Immature natural killer cell (primary cell): ENCODE measurements around the gene SHC1. TPM values are rescaled to one million over a fixed set of nuclear protein-coding genes. Genes with fewer than 3 reads are reported as not detected.
A peak's percentile ranks its signal among the peaks of the same experiment; 100 is the strongest.
"Not testable (repeated sequence)": the region's sequence is repeated elsewhere in the genome, so short reads cannot be mapped to it uniquely, and the experiment has no call there.

Experiments used
- DNase-seq, 3 donors: peaks; one replicate each; pipeline ENCODE4 v3.0.0; 2022; ENCODE audit warnings: mixed read lengths in 1 of 3
- H3K27ac Mint-ChIP-seq, 6 donors: one replicate each; pipeline ENCODE4 v1.8.0; 2020; ENCODE audit warnings: mixed read lengths in 6 of 6, mild to moderate bottlenecking in 5 of 6, inconsistent platforms in 4 of 6, moderate library complexity in 3 of 6
- H3K27me3 Mint-ChIP-seq, 3 donors: one replicate each; pipeline ENCODE4 v1.8.0; 2020 to 2021; ENCODE audit warnings: low read depth in 3 of 3, mild to moderate bottlenecking in 3 of 3, mixed read lengths in 3 of 3, moderate library complexity in 3 of 3, inconsistent platforms in 1 of 3
- H3K36me3 Mint-ChIP-seq, 3 donors: one replicate each; pipeline ENCODE4 v1.8.0; 2020; ENCODE audit warnings: mixed read lengths in 3 of 3, inconsistent platforms in 2 of 3, mild to moderate bottlenecking in 2 of 3
- H3K4me1 Mint-ChIP-seq, 2 donors: one replicate each; pipeline ENCODE4 v1.8.0; 2020; ENCODE audit warnings: inconsistent platforms in 2 of 2, mild to moderate bottlenecking in 2 of 2, mixed read lengths in 2 of 2, moderate library complexity in 1 of 2
- H3K4me3 Mint-ChIP-seq, 5 donors: one replicate each; pipeline ENCODE4 v1.8.0; 2020; ENCODE audit warnings: mild to moderate bottlenecking in 5 of 5, mixed read lengths in 5 of 5, inconsistent platforms in 3 of 5, moderate library complexity in 3 of 5
- H3K9me3 Mint-ChIP-seq, 6 donors: one replicate each; pipeline ENCODE4 v1.8.0; 2020; ENCODE audit warnings: mild to moderate bottlenecking in 6 of 6, mixed read lengths in 6 of 6, inconsistent platforms in 4 of 6, moderate library complexity in 3 of 6
- polyA plus RNA-seq, 3 donors: library from polyadenylated mRNA; unstranded; fragments of 300-500 nt; fragmentation: Illumina TruSeq; gene quantifications; one replicate each; pipeline ENCODE4 v1.2.3, GENCODE V29; 2021

The SHC1 gene
- polyA plus RNA-seq, 3 donors from 2014 or later = 32.3 to 49.4 (median 42.5) TPM

GRCh38 chr1:154998818-154999570 lies 28.4 kb upstream of the SHC1 start:
- Mint-ChIP-seq H3K27ac (peak overlapping the region; percentile 38 to 93 (median 52)), H3K9me3 (no peaks in the 10 kb centered on the region), H3K4me1 (peaks cover 25% of the 10 kb centered on the region in 2 donors), H3K27me3 (peaks cover 0 to 10% (median 3%) of the 10 kb centered on the region in 3 donors), H3K36me3 (no peaks in the 10 kb centered on the region), H3K4me3 (peak overlapping the region; percentile 74 to 86 (median 82))
- DNase-seq = peak; percentile 47 to 53 (median 48)

GRCh38 chr1:154998201-154998780 lies 27.7 kb upstream of the SHC1 start:
- Mint-ChIP-seq H3K9me3 (no peaks in the 10 kb centered on the region), H3K27ac (peak overlapping the region in 1 of 6 donors; percentile 40), H3K36me3 (no peaks in the 10 kb centered on the region), H3K27me3 (peaks cover 0 to 10% (median 4%) of the 10 kb centered on the region in 3 donors), H3K4me3 (peak overlapping the region in 2 of 5 donors; percentile 26 to 42), H3K4me1 (peaks cover 18 to 20% of the 10 kb centered on the region in 2 donors)
- no peak for DNase-seq

- Mint-ChIP-seq H3K27me3 (peaks cover 0 to 9% (median 6%) of the 10 kb centered on the region in 3 donors), H3K4me3 (no peak overlapping the region), H3K36me3 (no peaks in the 10 kb centered on the region), H3K27ac (no peak overlapping the region), H3K4me1 (peaks cover 17 to 18% of the 10 kb centered on the region in 2 donors), H3K9me3 (no peaks in the 10 kb centered on the region)
- DNase-seq = no peak
These were observed 26.6 kb upstream of the SHC1 start for GRCh38 chr1:154996966-154997701.

GRCh38 chr1:154995301-154995983 lies 24.9 kb upstream of the SHC1 start:
- not testable (repeated sequence) for H3K4me3 Mint-ChIP-seq, H3K27ac Mint-ChIP-seq, H3K9me3 Mint-ChIP-seq, H3K27me3 Mint-ChIP-seq, DNase-seq, H3K36me3 Mint-ChIP-seq
- H3K4me1 Mint-ChIP-seq = peaks cover 17 to 18% of the 10 kb centered on the region in 2 donors

GRCh38 chr1:154994591-154994990 lies 24.0 kb upstream of the SHC1 start:
- Mint-ChIP-seq H3K4me1 (peaks cover 11 to 12% of the 10 kb centered on the region in 2 donors), H3K9me3 (no peaks in the 10 kb centered on the region), H3K4me3 (no peak overlapping the region), H3K36me3 (peaks cover 0 to 3% (median 0%) of the 10 kb centered on the region in 3 donors), H3K27ac (no peak overlapping the region), H3K27me3 (peaks cover 0 to 4% (median 2%) of the 10 kb centered on the region in 3 donors)
- DNase-seq = no peak

GRCh38 chr1:154994269-154994587 lies 23.7 kb upstream of the SHC1 start:
- Mint-ChIP-seq H3K9me3 (no peaks in the 10 kb centered on the region), H3K4me1 (peaks cover 11 to 13% of the 10 kb centered on the region in 2 donors), H3K4me3 (no peak overlapping the region), H3K27ac (no peak overlapping the region), H3K36me3 (peaks cover 0 to 4% (median 0%) of the 10 kb centered on the region in 3 donors), H3K27me3 (peaks cover 0 to 4% (median 2%) of the 10 kb centered on the region in 3 donors)
- no peak for DNase-seq

- H3K4me3 Mint-ChIP-seq = no peak within 1 kb of the TSS
- H3K27me3 Mint-ChIP-seq = peaks cover 0 to 6% (median 2%) of the 10 kb centered on the region in 3 donors
- no peak within 1 kb of the TSS for H3K27ac Mint-ChIP-seq
These were observed 23.2 kb upstream of the SHC1 start, which contains the start of gene LENEP for GRCh38 chr1:154993572-154994268. TSS of gene LENEP (plus strand) at chr1:154993586. CDS start at chr1:154993608, 22 bp downstream.

GRCh38 chr1:154992721-154993571 lies 22.4 kb upstream of the SHC1 start:
- Mint-ChIP-seq H3K9me3 (no peaks in the 10 kb centered on the region), H3K36me3 (peaks cover 0 to 15% (median 3%) of the 10 kb centered on the region in 3 donors), H3K4me3 (no peak overlapping the region), H3K4me1 (peaks cover 6 to 19% of the 10 kb centered on the region in 2 donors), H3K27ac (no peak overlapping the region), H3K27me3 (peaks cover 0 to 6% (median 2%) of the 10 kb centered on the region in 3 donors)
- no peak for DNase-seq

More at GRCh38 chr1:154993572-154994268, 23.2 kb upstream of the SHC1 start, which contains the start of gene LENEP:
- Mint-ChIP-seq H3K9me3 (no peaks in the 10 kb centered on the region), H3K36me3 (peaks cover 0 to 9% (median 3%) of the 10 kb centered on the region in 3 donors), H3K4me1 (peaks cover 10 to 13% of the 10 kb centered on the region in 2 donors)
- no peak for DNase-seq

DNA sequence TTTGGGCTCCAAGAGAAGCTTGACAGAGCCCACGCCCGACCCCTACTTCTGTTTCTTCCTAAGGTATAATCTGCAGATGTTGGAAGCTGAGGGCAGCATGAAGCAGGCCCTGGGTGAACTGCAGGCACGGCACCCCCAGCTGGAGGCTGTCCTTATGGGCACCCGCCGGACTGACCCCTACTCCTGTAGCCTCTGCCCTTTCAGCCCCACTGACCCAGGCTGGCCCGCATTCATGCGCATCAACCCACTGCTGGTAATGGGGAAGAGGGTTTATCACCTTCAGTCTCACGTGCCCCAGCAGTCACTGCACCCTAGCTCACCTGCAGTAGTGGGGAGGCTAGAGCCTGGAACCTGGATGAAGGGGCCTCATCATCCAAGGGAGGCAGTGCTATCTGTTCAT lies 19.7 kb upstream of the SHC1 start:
- Mint-ChIP-seq H3K9me3 (no peaks in the 10 kb centered on the region), H3K27ac (no peak overlapping the region), H3K27me3 (peaks cover 0 to 6% (median 0%) of the 10 kb centered on the region in 3 donors), H3K4me1 (peaks cover 6 to 19% of the 10 kb centered on the region in 2 donors), H3K36me3 (peaks cover 0 to 17% (median 3%) of the 10 kb centered on the region in 3 donors), H3K4me3 (no peak overlapping the region)
- no peak for DNase-seq

GRCh38 chr1:154989195-154989860 lies 18.8 kb upstream of the SHC1 start:
- no peak for DNase-seq
- peaks cover 0 to 17% (median 3%) of the 10 kb centered on the region in 3 donors for H3K36me3 Mint-ChIP-seq
- H3K4me3 Mint-ChIP-seq = no peak overlapping the region
- H3K27me3 Mint-ChIP-seq = peaks cover 0 to 6% (median 0%) of the 10 kb centered on the region in 3 donors
- no peaks in the 10 kb centered on the region for H3K9me3 Mint-ChIP-seq
- H3K4me1 Mint-ChIP-seq = peaks cover 6 to 19% of the 10 kb centered on the region in 2 donors
- H3K27ac Mint-ChIP-seq = peak overlapping the region in 2 of 6 donors; percentile 29 to 61

- peaks cover 6 to 19% of the 10 kb centered on the region in 2 donors for H3K4me1 Mint-ChIP-seq
- H3K9me3 Mint-ChIP-seq = no peaks in the 10 kb centered on the region
- peaks cover 0 to 4% (median 0%) of the 10 kb centered on the region in 3 donors for H3K27me3 Mint-ChIP-seq
- no peak overlapping the region for H3K4me3 Mint-ChIP-seq
- no peak for DNase-seq
- H3K27ac Mint-ChIP-seq = peak overlapping the region in 1 of 6 donors; percentile 61
- peaks cover 0 to 17% (median 3%) of the 10 kb centered on the region in 3 donors for H3K36me3 Mint-ChIP-seq
These were observed 17.8 kb upstream of the SHC1 start for GRCh38 chr1:154988058-154988954.
